GM19025 (cell line): ENCODE data around the gene APLN.

Source experiments
- ATAC-seq: cut with Tn5 transposase; IDR thresholded peaks from one replicate; pipeline ENCODE4 v1.9.1; 2021; ENCODE audit warnings: mild to moderate bottlenecking, low read depth, moderate library complexity; ENCODE audit not compliant: unreplicated experiment

The APLN gene

DNA sequence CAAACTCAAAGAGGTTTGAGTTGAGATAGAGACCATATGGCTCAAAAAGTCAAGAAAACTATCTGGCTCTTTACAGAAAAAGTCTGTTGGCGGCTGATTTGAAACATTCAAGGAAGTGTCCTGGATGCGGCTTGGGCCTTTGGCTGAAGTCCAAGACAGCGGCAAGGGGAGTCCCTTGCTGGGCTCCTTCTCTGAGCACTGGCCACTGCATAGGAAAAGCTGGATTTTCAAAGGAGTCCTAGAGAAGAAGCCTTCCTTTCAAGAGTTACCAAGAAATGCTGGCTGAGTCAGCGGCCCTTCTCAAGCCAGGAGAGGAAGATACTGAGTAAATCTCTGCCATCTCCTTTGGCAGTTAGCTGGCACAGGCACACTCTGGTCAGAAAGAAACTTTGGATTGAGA is 12.1 kb downstream of the APLN start:
- ATAC-seq: no peak

- no peak for ATAC-seq
Measured at GRCh38 chrX:129641941-129642340, 12.8 kb downstream of the APLN start.

GRCh38 chrX:129641469-129641868 is 13.3 kb downstream of the APLN start:
- no peak for ATAC-seq

- no peak for ATAC-seq
Measured at GRCh38 chrX:129640737-129641136, 14.0 kb downstream of the APLN start.

- no peak for ATAC-seq
Measured at GRCh38 chrX:129638917-129639316, 15.8 kb downstream of the APLN start.

- ATAC-seq: no peak
Measured at GRCh38 chrX:129637217-129638109, 17.3 kb downstream of the APLN start.

- ATAC-seq: no peak
Measured at GRCh38 chrX:129636175-129636681, 18.5 kb downstream of the APLN start.

DNA sequence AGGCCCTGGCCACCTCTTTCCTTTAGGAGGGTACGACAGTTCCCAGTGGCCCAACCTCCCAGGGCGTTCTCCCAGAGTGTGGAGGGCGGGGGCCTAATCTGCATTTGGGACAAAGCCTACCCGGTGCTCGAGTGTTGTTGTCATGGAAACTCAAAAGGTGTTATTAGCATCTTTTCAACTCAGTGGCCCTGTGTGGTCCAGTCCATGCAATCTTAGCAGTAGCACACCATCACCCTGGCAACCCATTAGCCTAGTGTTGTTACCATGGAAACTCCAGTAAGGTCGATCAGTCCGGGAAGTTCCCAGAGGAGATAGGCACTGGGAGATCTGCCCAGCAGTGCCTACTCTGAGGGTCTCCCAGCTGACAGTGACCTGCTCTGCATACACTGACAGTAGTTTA is 20.2 kb downstream of the APLN start:
- no peak for ATAC-seq

GRCh38 chrX:129632443-129632842 is 22.3 kb downstream of the APLN start:
- ATAC-seq: no peak

GRCh38 chrX:129631849-129632248 is 22.9 kb downstream of the APLN start:
- ATAC-seq: no peak

DNA sequence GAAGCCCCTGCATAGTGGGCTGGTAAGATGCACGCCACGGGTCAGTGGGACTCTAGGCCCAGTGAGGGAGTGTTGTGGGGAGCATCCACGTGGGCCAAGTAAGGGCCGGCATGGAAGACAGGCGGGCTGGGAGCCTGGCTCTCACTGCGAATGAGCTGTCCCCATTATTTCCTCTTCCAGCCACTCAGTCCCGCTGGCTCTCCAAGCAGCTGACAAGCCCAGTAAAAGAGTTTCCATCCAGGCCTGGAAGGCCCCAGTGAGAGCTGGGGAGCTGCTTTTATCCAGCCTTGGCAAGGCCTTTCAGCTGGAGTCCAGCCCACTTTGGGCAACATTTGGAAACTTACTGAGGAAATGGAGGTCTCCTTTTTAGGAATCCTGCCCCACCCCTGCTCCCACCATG is 24.9 kb downstream of the APLN start:
- ATAC-seq: no peak

DNA sequence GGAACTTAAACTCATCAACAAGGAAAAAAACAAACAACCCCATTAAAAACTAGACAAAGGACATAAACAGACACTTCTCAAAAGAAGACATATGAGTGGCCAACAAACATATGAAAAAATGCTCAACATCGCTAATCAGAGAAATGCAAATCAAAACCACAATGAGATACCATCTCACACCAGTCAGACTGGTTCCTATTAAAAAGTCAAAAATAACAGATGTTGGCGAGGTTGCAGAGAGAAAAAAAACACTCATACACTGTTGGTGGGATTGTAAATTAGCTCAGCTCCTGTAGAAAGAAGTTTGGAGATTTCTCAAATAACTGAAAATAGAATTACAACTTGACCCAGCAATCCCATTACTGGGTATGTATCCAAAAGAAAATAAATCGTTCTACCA is 28.7 kb downstream of the APLN start:
- ATAC-seq: no peak

DNA sequence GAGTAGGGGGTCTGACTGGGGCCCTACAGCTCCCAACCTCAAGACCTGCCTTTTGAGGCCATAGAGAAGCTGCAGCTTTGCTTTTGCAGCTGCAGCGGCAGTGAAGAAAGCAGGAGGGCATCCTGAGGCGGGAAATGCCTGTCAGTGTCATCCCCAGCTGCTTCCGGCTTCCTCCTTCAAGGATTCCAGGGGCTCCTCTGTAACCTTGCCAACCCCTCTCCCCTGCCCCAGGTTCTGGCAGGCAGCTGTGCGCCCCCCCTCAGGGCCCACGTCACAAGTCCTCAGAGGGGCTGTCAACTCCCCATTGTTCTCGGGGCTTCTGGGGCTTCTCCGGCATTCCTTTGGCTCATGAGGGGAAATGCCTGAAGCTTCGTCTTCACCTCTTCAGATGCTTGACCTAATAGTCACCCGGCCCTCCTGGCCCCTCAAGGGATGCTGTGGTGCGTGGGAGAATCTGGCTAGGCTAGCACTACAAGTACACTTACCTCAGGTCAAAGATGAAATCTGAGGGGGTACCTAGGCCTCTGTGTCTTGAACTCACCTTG is 31.9 kb downstream of the APLN start:
- no peak for ATAC-seq

DNA sequence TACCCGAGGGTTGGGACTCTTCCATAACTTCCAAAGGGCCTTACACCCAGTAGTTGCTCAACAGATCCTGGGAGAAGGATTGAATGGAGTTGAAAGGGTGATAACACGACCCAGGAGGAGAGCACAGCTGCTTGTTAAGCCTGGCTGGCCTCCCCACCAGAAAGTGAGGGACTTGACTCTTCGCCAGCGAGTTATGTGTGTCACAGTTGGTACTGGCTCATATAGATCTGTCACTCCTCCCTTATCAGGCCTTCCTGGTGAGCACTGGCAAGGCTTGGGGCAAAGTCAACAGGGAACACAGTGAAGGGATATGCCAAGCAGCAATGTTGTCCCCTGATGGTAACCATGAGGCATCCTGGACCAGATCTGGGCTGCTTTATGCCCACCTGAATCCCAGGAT is 35.8 kb downstream of the APLN start:
- no peak for ATAC-seq

- ATAC-seq: no peak
Measured at GRCh38 chrX:129617420-129617819, 37.3 kb downstream of the APLN start.

GRCh38 chrX:129614481-129615255 is 40.1 kb downstream of the APLN start:
- no peak for ATAC-seq

DNA sequence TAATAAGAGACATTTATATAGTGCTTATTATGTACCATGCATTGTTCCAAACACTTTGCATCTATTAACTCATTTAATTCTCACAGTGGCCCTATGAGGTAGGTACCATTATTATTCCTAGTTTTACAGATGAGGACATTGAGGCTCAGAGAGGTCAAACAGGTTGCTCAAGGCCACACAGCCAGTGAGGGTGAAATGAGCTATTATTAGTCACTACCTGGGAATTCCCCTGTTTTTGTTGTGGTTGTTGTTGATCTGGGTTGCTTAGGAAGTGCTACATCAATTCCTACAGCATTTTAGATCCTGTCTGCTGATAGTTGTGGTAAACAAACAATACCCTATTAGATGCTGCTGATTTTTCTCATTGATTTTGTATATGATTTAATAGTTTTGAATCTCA is 41.2 kb downstream of the APLN start:
- no peak for ATAC-seq

DNA sequence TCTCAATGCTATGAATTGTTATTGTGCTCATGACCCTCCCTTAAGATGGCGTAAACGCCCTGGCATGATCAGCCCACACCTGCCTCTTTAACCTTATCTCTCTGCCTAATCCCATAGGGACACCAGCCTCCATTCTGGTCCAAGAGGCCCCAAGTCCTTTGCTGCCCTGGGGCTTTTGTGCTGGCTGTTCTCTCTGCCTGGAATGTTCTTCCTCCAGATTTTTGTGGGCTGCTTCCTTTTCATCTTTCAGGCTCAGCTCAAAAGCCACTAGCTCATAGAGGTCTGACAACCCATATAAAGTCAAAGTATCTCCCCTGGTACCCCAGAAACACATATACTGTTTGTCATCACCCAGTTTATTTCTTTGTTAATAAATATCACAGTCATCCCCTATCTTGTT is 42.4 kb downstream of the APLN start:
- ATAC-seq: no peak

- ATAC-seq: no peak
Measured at GRCh38 chrX:129609395-129609794, 45.4 kb downstream of the APLN start.

- ATAC-seq: no peak
Measured at GRCh38 chrX:129608496-129608895, 46.3 kb downstream of the APLN start.

DNA sequence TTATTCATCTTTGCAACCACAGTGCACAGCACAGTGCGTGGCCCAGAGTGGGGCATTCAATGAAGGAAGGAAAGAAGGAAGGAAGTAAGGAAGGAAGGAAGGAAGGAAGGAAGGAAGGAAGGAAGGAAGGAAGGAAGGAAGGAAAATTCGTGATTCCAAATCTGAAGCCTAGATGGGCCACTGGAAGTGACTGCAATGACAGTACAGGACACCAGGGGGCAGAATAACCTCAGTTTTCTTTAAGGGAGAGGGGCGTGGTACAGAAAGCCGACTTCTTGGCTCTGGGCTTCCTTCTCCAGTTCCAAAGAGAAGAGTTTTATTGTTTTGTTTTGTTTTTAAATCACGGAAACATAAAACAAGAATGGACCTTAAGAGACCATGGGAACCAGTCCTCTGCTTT is 47.8 kb downstream of the APLN start:
- ATAC-seq: no peak
